ENCODE measurements around the gene EFHC1. TPM values are rescaled to one million over a fixed set of nuclear protein-coding genes. Genes with fewer than 3 reads are reported as not detected.

The EFHC1 gene
- total and polyA plus RNA-seq, 2 donors (not counting 1 experiment from before 2014, with no cell fraction given), result 19.4 to 34.8 TPM

GRCh38 chr6:52389626-52390360 is 30.3 kb upstream of the EFHC1 start:
- Histone ChIP-seq H3K9me3 (ENCODE audit: control extremely low read depth in 1 of 3, control insufficient read depth in 2 of 3, insufficient read depth in 1 of 3, low read length in 2 of 3) (peaks cover 0 to 4% (median 0%) of the 10 kb centered on the region in 3 donors), H3K27ac (ENCODE audit: low read length in 2 of 2) (peak overlapping the region in 1 of 2 donors; percentile 24), H3K4me1 (ENCODE audit: control insufficient read depth in 2 of 2, insufficient read depth in 2 of 2, low read length in 2 of 2) (peaks cover 16 to 23% of the 10 kb centered on the region in 2 donors), H3K27me3 (replicated peaks in 1 of 4; ENCODE audit: control extremely low read depth in 1 of 4, control insufficient read depth in 3 of 4, insufficient read depth in 4 of 4, low read length in 3 of 4) (no peaks in the 10 kb centered on the region), H3K9ac (ENCODE audit: low read length) (peak overlapping the region; percentile 41), H3K36me3 (replicated peaks in 1 of 2; ENCODE audit: control extremely low read depth in 1 of 2, control insufficient read depth in 1 of 2, extremely low read depth in 1 of 2, insufficient read depth in 2 of 2, low read length in 1 of 2) (no peaks in the 10 kb centered on the region), H3K79me2 (ENCODE audit: control insufficient read depth, insufficient read depth, low read length) (no peaks in the 10 kb centered on the region), H3K4me2 (replicated peaks; ENCODE audit: low read depth, low read length, poor library complexity, severe bottlenecking) (peak overlapping the region; percentile 57), H4K20me1 (ENCODE audit: control insufficient read depth, insufficient read depth, low read length, poor library complexity, severe bottlenecking) (no peaks in the 10 kb centered on the region), H2AFZ (ENCODE audit: insufficient read depth, low read depth, low read length, poor library complexity, severe bottlenecking) (peak overlapping the region; percentile 53), H3K4me3 (ENCODE audit: control extremely low read depth in 1 of 5, extremely low read depth in 1 of 5, insufficient read depth in 1 of 5, low read depth in 2 of 5, low read length in 4 of 5) (peak overlapping the region in 3 of 5 experiments; percentile 5 to 46 (median 21))
- Mint-ChIP-seq H3K4me3 (peak overlapping the region; percentile 66), H3K27ac (peak overlapping the region; percentile 79), H3K4me1 (peaks cover 40% of the 10 kb centered on the region), H3K9me3 (ENCODE audit: insufficient read depth) (peaks cover 2% of the 10 kb centered on the region), H3K27me3 (no peaks in the 10 kb centered on the region)
- no peak for TF ChIP-seq CTCF (IDR thresholded peaks at IDR 0.05)
- no peak for TF ChIP-seq EZH2 (IDR thresholded peaks at IDR 0.05; ENCODE audit: borderline replicate concordance, insufficient read depth, low read depth, low read length, poor library complexity, severe bottlenecking)
- ChIA-PET CTCF (interaction anchor here (0.8 to 6.8 kb wide), 7 partner anchors 11 to 262 kb away, joined by 3 to 36 read pairs (median 4); partner anchors contain the start of genes MCM3 and PAQR8), POLR2A (interaction anchor here (0.8 to 1.4 kb wide), 2 partner anchors 28 to 105 kb away, joined by 3 to 7 read pairs; partner anchors contain the start of genes MCM3 and PAQR8)
- intact Hi-C loops (cut with micrococcal nuclease), result loop anchor here (5.0 to 10.0 kb wide), 2 partner anchors 82 to 305 kb away; partner anchors contain the start of gene PKHD1
- DNase-seq, result peak; percentile 19
- WGBS (ENCODE audit: insufficient coverage), result 4% methylated on average over 6 of the region's 8 CpGs
- peak; percentile 35 for ATAC-seq (ENCODE audit: low read depth)

All from B cell (primary cell).